HG03108 (cell line): ENCODE measurements around the gene PRKCA.

ENCODE experiments used
- ATAC-seq: cut with Tn5 transposase; IDR thresholded peaks from one replicate; pipeline ENCODE4 v1.9.1; 2021; ENCODE audit warnings: moderate library complexity; ENCODE audit not compliant: unreplicated experiment

PRKCA gene

DNA sequence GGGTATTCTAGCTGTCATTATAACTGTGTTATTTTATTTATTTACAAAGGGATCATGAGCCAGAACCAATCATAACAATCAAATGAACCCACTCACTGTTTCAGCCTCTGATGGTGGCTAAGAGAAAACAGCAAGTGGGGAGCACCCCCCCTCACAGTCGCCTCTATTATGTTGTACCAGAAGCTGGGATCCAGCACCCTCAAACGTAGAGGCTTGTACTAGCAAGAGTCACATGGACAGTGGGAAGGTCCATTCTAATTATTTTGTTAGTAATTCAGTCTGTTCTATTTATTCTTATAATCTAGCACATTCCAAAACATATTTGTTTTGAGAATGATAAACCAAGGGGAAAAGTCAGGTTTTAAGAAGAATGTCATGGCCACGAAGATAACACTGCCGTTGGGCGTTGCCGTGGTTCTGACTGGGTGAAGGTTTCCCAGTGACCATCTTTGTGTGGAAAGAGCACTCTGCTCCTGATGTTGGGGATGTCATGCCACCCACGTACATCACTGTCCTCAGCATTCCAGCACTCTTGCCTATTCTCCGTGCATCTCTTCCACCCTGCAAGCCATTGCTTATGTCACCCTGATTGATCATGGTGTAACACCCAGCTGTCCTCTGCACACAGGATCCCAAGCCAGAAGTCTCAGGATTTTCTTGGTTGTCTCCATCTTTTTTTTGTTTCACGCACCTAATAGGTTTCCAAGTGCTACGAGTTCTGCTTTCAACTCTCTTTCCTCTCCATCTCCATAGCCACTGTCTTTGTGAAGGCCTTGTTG lies 205.8 kb downstream of the PRKCA start:
- ATAC-seq: no peak

DNA sequence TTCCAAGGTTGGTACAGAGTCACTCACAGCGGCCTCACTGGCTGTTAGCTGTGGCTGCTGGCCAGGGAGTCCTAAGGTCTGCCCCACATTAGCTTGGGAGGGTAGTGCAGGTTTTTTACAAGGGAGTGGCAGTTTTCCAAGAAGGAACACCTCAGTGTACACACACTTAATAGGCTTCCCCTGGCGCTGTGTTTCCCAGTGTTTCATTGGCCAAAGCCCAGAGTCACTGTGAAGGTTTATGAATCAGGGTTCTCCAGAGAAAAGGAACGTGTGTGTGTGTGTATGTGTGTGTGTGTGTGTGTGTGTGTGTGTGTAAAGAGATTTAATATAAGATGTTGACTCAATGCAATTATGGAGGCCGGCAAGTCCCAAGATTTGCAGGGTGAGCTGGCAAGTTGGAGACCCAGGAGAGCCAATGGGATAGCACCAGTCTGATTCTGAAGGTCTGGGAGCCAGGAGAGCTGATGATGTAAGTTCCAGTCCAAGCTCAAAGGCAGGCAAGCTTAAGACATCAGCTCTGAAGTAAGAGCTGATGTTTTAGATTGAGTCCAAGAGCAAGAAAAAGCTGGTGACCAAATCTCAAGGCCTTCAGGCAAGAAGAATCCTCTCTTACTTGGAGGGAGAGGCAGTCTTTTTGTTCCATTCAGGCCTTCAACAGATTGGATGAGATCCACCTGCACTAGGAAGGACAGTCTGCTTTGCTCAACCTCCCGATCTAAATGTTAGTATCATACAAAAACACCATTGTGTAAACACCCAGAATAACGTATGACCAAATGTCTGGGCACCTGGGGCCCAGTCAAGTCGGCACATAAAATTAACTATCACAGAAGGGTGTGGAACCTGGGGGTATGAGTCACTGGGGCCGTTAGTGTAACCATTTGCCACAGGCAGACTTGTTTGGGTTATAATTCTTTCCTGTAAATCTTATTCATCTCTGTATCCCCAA lies 206.8 kb downstream of the PRKCA start:
- no peak for ATAC-seq

DNA sequence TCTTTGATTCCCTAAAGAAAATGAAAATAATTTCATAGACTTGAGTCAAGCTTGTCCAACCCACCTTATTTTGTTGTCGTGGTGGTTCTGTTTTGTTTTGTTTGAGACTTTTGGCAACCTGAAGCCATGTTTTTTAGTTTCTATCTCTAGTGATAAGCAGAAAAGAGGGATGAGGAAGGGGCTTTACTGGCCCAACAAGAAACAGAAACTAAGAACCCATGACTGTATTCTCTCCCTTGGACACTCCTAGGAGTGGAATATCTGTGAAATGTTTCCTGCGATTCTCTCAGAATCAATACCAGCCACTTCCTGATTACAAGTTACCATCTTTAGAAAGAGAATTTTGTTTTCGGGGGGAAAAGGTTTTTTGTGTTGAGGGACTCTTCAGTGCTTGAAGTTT lies 207.5 kb downstream of the PRKCA start:
- ATAC-seq: no peak

DNA sequence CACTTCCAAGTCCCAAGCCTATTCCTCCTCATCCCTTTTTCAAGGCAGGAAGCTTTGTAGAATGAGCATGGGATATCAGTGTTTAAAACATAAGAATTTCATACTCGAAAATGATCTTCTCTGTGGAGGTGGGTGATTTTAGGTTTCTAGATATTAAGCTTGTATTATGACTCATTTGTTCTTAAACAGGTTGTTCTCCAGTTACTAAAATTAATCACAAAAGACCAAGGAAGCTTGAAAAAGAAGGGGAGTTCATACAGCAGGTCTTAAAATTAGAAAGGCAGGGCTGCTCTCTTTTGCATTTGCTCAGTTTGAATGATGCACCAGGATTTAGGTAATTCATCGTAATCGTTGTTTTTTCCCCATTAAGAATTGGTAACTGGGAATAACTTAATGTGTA lies 208.7 kb downstream of the PRKCA start:
- no peak for ATAC-seq

DNA sequence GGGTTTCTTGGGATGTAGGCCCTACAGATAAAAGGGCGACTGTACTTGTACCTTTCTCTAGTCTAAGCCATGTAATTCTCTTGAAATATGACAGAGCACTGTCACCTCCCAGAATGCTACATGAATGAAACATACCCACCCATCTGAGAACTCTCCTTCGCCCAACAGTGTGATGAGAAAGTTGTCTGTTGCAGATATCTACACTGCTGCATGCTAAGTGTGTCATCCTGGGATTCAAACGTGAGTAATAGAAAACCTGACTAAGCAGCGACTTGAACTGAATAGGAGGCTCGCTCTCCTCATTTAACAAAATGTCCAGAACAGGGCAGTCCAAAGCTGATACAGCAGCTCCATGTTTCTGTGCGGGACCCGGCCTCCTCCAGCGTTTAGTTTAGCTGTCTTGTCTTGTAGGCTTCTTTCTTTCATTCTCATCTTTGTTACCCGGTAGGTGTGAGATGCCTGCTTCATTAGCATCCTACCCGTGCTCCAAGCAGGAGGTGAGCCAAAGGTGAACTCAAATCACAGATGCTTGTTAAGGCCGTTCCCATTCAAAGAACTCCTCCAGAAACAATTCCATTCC lies 211.9 kb downstream of the PRKCA start:
- ATAC-seq: no peak

DNA sequence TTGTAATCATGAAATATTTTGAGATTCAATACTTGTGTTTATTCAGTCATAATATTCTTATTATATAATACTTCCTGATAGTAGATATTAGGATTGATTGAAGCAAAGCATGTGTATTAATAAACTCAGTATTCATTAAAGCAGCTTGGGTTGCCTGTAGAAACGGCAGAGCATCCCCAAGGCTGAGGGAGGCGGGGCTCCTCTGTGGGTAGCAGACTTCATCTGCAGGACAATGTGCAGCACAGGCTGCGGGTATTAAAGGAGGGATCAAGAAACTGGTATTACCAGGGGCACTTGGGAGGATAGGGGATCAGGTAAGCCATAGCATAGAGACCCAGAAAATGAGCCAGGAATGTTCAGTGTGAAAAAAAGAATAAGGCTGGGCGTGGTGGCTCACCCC lies 213.6 kb downstream of the PRKCA start:
- no peak for ATAC-seq

DNA sequence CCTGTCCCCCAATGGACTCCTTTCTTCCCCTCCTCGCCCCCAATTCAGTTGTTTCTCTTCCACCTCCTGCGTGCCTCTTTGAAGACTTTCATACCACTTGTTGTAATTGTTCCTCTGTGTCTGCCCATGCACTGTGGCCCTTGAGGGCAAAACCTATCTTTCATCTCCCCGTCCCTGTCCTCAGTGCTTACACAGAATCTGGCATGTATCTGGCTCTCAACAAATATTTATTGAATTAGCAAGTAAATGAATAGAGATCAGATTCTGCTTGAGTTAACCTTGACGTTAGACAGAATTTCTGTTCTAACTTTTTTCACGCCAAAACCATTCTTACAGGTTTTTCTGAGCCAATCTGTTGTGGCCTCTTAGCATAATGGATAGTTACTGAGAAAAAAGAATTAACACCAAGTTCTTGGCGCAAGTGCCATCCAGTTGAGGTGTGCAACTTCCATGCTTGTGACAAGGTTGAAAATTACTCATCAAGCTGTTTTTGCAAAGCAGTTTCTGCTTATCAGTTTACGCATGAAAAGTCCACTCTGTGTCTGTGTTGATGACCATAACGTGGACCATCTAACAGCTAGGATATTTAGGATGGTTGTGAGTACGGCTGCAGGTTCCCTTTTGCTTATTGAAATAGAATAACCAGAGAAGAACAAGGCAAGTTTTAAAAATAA lies 215.1 kb downstream of the PRKCA start:
- no peak for ATAC-seq

DNA sequence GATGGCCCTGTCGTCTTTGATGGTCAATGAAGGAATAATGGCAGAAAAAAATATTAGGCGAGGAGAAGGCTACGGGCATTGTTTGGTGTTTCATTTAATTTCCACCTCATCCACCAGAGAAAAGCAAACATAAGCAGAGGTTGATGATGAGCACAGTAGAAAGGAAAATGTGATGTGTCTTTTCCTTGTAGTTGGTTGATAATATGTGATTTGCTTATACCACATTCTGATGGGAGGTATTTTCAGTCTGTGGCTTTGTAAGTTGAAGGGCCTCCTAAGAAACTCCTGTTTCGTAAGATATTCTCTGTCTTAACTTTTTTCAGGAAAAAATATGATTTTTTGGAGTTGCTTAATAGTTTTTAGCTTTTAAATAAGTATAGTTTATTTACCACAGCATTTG lies 215.7 kb downstream of the PRKCA start:
- ATAC-seq: no peak

DNA sequence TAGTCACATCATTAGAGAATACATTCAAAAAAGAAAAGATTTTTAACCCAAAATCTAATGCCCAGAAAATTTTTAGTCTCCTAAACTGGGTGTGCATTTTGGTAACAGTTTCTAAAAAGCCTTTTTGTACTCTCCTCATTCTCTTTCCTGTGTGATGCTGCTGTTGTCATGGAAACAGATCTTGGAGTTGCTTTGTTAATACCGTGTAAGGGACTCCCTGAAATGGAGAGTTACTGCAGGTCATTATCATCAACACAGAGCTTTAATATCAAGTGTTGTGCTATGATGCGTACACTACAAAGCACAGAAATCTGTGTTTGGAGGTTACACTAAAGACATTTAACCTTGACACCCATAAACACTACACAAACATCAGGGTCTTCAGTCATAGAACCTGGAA lies 216.3 kb downstream of the PRKCA start:
- ATAC-seq: no peak

DNA sequence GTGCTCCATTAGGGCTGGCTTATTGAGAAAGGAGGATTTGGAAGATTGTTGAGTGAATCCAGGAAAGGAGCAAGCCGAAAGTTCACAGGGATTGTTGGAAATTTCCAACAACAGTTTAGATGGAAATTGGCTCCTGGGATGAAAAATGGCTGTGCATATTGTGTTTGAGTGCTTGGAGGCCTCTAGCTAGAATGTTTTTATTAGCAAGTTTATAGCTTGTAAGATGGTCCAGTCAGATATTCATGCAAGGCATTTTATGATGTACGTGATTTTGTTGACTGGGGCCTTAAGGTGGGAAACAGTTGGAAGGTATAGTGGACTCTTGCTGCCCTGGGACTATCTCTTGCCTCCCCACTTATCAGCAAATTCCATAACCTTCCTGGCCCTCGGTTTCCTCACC lies 216.7 kb downstream of the PRKCA start:
- no peak for ATAC-seq

DNA sequence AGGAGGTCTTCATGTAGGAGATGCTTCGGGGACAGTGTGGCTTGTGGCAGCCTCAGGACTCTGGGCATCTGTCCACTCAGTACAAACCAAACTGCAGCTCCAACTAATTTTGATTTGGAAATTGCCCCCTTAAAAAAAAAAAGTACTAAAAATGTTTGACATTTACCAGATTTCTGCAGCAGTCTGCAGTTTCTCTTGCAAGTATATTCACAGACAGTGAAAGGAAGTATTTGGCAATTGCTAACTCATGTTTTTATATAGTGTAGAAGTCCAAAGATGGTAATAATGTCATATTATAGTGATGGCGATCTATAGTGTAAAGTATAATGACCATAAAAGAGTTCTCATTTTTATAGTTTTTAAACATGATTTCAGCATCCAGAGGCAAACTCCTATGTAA lies 218.6 kb downstream of the PRKCA start:
- no peak for ATAC-seq

DNA sequence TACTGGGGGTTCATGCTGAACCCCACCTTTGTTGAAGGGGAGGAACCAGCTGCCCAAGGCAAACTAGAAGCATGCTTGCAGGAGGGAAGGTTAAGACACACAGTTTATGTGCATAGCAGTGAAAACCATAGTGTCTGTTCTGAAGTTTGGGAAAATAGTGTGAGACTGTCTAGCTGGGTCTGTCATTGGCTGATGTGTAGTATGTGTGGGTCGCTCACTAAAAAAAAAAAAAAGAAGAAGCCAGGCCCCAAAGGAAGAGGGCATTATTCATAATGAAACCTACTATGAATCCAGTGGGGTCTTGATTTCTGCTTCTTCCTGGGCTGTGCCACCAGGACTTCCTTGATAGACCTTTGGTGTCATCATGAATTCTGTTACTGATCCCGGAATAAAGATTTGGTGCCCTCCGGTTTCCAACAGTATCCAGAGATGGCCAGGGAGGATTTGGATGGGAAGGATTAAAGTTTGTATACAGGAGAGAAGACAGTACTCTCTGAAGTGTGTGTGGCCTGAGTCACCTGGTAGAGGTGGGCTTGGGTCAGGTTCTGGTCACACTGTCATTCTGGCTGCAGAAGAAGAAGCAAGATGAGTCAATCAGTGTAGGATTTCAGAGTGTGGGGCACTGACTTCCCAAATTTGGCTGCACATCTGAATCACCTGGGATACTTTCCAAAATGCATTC lies 220.3 kb downstream of the PRKCA start:
- ATAC-seq: no peak

DNA sequence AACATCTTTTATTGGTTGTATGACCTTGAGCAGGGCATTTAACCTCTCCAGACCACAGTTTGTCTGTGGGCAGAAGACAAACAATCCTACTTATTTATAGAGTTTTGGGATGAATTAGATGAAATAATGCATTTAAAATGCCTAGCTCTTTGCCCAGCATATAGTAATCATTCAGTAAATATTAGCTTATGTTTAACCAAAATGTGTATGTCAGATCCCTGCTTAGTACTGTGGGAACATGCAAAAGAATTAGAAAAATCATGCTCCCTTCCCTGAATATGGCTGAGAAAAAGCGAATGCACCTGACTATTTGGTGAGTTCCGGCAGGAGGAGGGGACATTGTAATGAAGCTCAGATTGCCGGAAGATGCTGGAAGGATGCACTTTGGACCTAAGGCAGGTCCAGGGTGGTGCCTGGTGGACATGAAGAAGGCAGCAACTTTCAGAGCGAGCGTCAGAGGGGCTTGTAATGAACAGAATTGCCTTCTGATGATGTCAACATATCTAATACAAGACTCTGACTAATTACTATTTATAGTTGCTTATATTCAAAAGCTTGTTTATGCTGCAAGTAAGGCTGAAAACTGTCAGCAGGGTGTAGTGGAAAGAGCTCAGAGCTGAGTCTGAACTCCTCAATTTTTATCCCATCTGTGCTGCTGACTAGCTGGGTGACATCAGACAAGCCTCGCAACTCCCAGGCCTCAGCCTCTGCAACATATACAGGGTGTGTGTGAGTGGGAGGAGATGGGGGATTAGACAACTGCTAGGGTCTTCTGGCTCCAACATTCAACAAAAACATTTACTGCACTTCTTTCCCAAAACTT lies 221.2 kb downstream of the PRKCA start:
- no peak for ATAC-seq

DNA sequence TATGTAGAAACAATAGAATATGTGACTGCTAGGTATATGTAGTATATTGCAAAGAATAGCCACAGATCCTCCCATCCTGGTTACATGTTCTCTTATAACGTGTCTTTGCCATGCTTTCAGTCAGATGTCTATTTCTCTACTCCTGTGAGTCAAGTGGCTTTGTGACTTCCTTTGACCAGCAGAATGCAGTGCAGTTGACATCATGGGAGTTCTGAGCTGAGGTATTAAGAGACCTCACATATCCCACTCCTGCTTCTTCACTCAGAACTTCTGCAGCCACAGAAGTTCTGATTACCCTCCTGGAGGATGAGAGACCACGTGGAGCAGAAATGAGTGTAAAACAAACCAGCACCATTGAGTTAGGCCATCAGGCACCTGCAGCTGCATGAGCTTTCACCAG lies 222.5 kb downstream of the PRKCA start:
- no peak for ATAC-seq

DNA sequence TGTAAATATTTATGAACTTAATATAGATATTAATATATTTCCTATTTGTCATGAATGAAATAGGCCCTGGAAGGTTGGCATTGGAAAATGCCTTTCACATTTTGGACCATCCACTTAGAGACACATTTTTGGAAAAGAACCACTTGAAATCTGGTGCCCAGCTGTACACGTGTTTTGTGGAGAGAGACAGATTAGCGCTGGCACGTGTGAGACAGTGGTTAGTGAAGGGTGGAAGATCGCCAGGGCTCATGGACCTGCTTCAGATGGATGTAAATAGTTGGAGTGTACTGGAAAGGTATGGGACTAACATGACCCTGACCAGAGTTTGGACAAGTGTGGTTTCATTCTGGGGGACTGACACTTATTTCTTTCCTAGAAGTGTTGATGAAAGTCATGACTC lies 222.9 kb downstream of the PRKCA start:
- no peak for ATAC-seq

DNA sequence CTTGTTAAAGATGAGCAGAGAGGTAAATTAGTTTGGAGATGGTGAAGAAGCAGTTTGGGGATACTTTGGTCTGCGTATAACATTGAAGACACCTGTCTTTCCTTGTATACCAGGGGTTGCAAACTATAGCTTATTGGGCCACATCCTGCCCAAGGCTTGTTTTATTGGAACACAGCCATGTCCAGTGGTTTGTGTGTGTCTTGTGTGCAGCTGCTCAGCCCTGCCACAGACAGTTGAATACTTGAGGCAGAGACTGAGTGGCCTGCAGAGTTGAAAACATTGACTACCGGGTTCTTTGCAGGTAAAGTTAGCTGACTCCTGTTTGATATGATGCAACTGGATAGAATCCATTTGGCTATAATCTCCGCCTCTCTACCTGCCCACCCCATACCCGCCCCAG lies 224.4 kb downstream of the PRKCA start:
- ATAC-seq: no peak

DNA sequence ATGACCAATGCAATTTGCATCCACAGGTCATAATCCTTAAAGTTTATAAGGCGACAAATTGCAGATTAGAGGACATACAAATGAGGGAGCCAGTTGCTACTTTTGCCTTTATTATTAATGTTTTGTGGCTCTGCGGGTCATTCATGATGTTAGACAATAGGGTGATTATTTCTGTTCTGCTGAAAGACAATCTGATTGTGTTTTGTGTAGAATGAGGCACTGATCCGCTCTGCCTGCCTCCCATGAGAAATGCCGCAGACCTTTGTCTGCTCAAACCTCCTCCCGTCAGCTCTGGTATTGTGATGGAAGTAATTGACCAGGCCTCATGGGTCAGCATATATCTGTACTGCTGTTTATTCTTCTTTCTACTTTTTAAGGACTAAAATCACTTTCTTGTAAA lies 224.9 kb downstream of the PRKCA start:
- no peak for ATAC-seq

DNA sequence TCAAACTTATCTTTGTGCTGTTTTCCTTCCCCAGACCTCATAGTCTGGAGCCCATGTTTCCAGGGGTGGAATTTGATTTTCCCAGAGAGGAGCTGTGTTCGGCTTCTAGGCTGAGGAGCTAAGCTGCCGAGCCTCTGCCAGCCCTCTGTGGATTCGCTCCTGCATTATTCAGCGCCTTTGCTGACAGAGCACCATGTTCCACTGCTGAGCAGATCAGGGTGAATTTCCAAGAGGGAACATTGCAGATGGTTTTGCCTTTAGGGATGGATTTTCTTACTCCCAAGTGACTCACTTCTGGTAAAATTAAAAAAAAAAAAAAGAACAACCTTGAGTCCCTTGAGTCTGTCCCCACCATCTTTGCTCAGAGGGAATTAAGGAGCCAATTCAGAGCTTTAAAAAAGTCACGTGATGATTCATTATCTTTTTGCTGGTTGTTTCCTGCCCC lies 229.5 kb downstream of the PRKCA start:
- no peak for ATAC-seq

DNA sequence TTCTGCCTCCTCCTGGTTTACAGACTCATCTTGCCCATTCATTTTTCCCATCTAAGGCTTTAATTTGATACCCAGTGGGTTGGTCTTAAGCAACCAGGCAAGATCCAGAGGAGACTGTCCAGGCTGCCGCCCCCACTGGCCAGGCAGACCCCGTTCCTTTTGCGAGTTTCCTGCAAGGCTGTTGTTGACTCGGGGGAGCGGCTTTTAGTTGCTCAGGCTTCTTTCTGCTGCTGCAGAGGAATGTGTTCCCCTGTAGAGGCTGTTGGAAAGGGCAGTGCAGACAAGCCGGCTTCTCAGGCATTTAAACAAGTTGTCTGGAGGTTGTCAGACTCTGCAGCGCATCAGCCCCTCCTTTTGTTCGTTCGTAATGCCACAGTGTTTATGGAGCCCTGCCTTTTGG lies 231.2 kb downstream of the PRKCA start:
- no peak for ATAC-seq

DNA sequence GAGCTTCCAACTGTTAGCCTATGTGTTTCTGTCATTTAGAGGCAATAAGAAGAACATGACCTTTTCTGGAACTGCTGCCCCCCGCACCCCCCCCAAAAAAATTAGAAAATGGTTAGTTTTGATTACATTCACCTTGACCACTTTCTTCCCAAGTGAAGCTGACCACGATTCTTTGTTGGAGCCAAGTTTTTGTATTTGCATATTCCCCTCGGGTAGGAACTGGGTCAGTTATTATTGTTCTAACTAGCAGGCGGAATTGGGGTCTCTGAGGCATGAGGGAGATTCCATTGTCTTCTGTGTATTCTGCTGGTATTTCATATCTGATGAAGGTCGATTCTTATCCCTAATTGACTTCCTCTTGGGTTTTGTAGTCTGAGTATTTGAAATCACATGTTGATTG lies 231.6 kb downstream of the PRKCA start:
- no peak for ATAC-seq
